Measurements from ENCODE around the gene TRAPPC8. TPM values are rescaled to one million over a fixed set of nuclear protein-coding genes. Genes with fewer than 3 reads are reported as not detected.
"Not testable (repeated sequence)": the region's sequence is repeated elsewhere in the genome, so short reads cannot be mapped to it uniquely, and the experiment has no call there.

Gene TRAPPC8
- total RNA-seq, 1 experiment from 2014 or later = 37.9 TPM

- no peak overlapping the region for H3K27ac ChIP-seq (ENCODE audit: low read depth, low read length, poor library complexity, severe bottlenecking)
- H3K4me1 ChIP-seq (ENCODE audit: insufficient read depth, low read length, poor library complexity, severe bottlenecking) = no peaks in the 10 kb centered on the region
- no peaks in the 10 kb centered on the region for H3K9me3 ChIP-seq (ENCODE audit: low read depth, low read length, poor library complexity, severe bottlenecking)
- H3K4me3 ChIP-seq (ENCODE audit: low read depth, low read length, poor library complexity, severe bottlenecking) = no peak overlapping the region
- DNase-seq (ENCODE audit: low spot score) = no peak
- BruUV-seq (replicated peaks) = no TSS peak
- POLR2A ChIA-PET (ENCODE audit: low non-redundant PET) = no interaction called here
- no peaks in the 10 kb centered on the region for H3K36me3 ChIP-seq (ENCODE audit: insufficient read depth, low read length, poor library complexity, severe bottlenecking)
- intact Hi-C loops (cut with micrococcal nuclease; ENCODE audit: unreplicated experiment) = no loop called here
- TF ChIP-seq CTCF (conservative IDR thresholded peaks at IDR 0.05; ENCODE audit: low read depth, low read length) = no peak
- no peak for TF ChIP-seq EZH2 (IDR thresholded peaks at IDR 0.05; ENCODE audit: borderline replicate concordance, low read depth, low read length, poor library complexity, severe bottlenecking)
- CTCF ChIA-PET = no interaction called here
- H3K27me3 ChIP-seq (replicated peaks; ENCODE audit: insufficient read depth, low read depth, low read length, poor library complexity) = peaks cover 5% of the 10 kb centered on the region
These were observed 128.8 kb downstream of the TRAPPC8 start for GRCh38 chr18:31814132-31814531.

- CTCF ChIA-PET; BruUV-seq (replicated peaks); H3K4me3 ChIP-seq (ENCODE audit: low read depth, low read length, poor library complexity, severe bottlenecking); H3K9me3 ChIP-seq (ENCODE audit: low read depth, low read length, poor library complexity, severe bottlenecking); intact Hi-C loops (cut with micrococcal nuclease; ENCODE audit: unreplicated experiment); POLR2A ChIA-PET (ENCODE audit: low non-redundant PET); H3K27ac ChIP-seq (ENCODE audit: low read depth, low read length, poor library complexity, severe bottlenecking); H3K36me3 ChIP-seq (ENCODE audit: insufficient read depth, low read length, poor library complexity, severe bottlenecking); H3K4me1 ChIP-seq (ENCODE audit: insufficient read depth, low read length, poor library complexity, severe bottlenecking); DNase-seq (ENCODE audit: low spot score); H3K27me3 ChIP-seq (replicated peaks; ENCODE audit: insufficient read depth, low read depth, low read length, poor library complexity): not testable (repeated sequence)
These were observed 132.4 kb downstream of the TRAPPC8 start for GRCh38 chr18:31810336-31811130.

- H3K9me3 ChIP-seq (ENCODE audit: low read depth, low read length, poor library complexity, severe bottlenecking); CTCF ChIA-PET; BruUV-seq (replicated peaks); intact Hi-C loops (cut with micrococcal nuclease; ENCODE audit: unreplicated experiment); POLR2A ChIA-PET (ENCODE audit: low non-redundant PET); H3K27ac ChIP-seq (ENCODE audit: low read depth, low read length, poor library complexity, severe bottlenecking); H3K4me3 ChIP-seq (ENCODE audit: low read depth, low read length, poor library complexity, severe bottlenecking); DNase-seq (ENCODE audit: low spot score); H3K4me1 ChIP-seq (ENCODE audit: insufficient read depth, low read length, poor library complexity, severe bottlenecking); H3K36me3 ChIP-seq (ENCODE audit: insufficient read depth, low read length, poor library complexity, severe bottlenecking); H3K27me3 ChIP-seq (replicated peaks; ENCODE audit: insufficient read depth, low read depth, low read length, poor library complexity): not testable (repeated sequence)
These were observed 133.9 kb downstream of the TRAPPC8 start for GRCh38 chr18:31809049-31809448.

GRCh38 chr18:31801078-31801477 lies 141.8 kb downstream of the TRAPPC8 start:
- DNase-seq (ENCODE audit: low spot score) = no peak
- H3K36me3 ChIP-seq (ENCODE audit: insufficient read depth, low read length, poor library complexity, severe bottlenecking) = no peaks in the 10 kb centered on the region
- no peaks in the 10 kb centered on the region for H3K9me3 ChIP-seq (ENCODE audit: low read depth, low read length, poor library complexity, severe bottlenecking)
- POLR2A ChIA-PET (ENCODE audit: low non-redundant PET) = no interaction called here
- no peak overlapping the region for H3K27ac ChIP-seq (ENCODE audit: low read depth, low read length, poor library complexity, severe bottlenecking)
- no peak for TF ChIP-seq EZH2 (IDR thresholded peaks at IDR 0.05; ENCODE audit: borderline replicate concordance, low read depth, low read length, poor library complexity, severe bottlenecking)
- TF ChIP-seq CTCF (conservative IDR thresholded peaks at IDR 0.05; ENCODE audit: low read depth, low read length) = no peak
- no TSS peak for BruUV-seq (replicated peaks)
- H3K4me1 ChIP-seq (ENCODE audit: insufficient read depth, low read length, poor library complexity, severe bottlenecking) = no peaks in the 10 kb centered on the region
- intact Hi-C loops (cut with micrococcal nuclease; ENCODE audit: unreplicated experiment) = no loop called here
- CTCF ChIA-PET = no interaction called here
- H3K27me3 ChIP-seq (replicated peaks; ENCODE audit: insufficient read depth, low read depth, low read length, poor library complexity) = peaks cover 4% of the 10 kb centered on the region
- H3K4me3 ChIP-seq (ENCODE audit: low read depth, low read length, poor library complexity, severe bottlenecking) = no peak overlapping the region

- CTCF ChIA-PET; H3K27ac ChIP-seq (ENCODE audit: low read depth, low read length, poor library complexity, severe bottlenecking); DNase-seq (ENCODE audit: low spot score): not testable (repeated sequence)
These were observed 143.7 kb downstream of the TRAPPC8 start for GRCh38 chr18:31799257-31799656.

More at GRCh38 chr18:31799257-31799656, 143.7 kb downstream of the TRAPPC8 start:
- intact Hi-C loops (cut with micrococcal nuclease; ENCODE audit: unreplicated experiment); H3K4me3 ChIP-seq (ENCODE audit: low read depth, low read length, poor library complexity, severe bottlenecking); POLR2A ChIA-PET (ENCODE audit: low non-redundant PET); H3K9me3 ChIP-seq (ENCODE audit: low read depth, low read length, poor library complexity, severe bottlenecking); BruUV-seq (replicated peaks); H3K27me3 ChIP-seq (replicated peaks; ENCODE audit: insufficient read depth, low read depth, low read length, poor library complexity); H3K4me1 ChIP-seq (ENCODE audit: insufficient read depth, low read length, poor library complexity, severe bottlenecking); H3K36me3 ChIP-seq (ENCODE audit: insufficient read depth, low read length, poor library complexity, severe bottlenecking): not testable (repeated sequence)
